Central memory CD4-positive, alpha-beta T cell (primary cell): ENCODE results near the gene MROH2B.

Experiments used
- DNase-seq: peaks from one replicate; pipeline ENCODE4 v3.0.0; 2022

MROH2B gene

DNA sequence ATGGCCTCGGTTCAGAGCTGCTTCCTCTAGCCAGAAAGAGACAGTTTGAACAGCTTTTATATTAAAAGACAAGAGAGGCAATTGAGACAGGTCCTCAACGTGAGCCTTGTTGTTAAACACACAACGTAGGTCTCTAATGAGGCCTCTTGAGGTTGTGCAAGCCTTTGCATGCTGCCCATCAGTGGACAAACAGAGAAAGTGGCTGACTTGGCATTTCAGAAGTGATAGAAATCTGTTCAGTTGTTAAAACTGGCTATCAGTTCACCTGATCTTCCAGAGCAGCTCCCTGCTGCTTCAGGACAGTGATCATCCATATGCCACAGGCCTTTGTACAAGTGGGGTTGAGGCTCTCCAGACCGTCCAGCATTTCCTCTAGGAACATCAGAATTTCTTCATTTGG, 58.8 kb downstream of the MROH2B start:
- no peak for DNase-seq

DNA sequence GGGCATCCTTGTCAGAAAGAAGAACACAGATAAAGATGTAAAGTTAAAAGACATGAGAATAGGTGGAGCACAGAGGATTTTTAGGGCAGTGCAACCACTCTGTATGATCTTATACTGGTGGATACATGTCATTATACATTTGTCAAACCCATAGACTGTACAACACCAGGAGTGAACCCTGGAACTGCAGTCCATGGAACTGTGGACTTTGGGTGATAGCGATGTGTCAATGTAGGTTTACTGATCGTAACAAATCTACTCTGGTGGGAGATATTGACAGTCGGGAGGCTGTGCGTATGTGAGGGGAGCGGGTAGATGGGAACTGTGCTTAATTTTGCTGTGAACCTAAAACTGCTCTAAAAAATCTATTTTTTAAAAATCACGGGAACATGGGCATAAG, 60.6 kb downstream of the MROH2B start:
- DNase-seq, result no peak

- DNase-seq, result no peak
Measured at GRCh38 chr5:41009232-41009631, 61.9 kb downstream of the MROH2B start.

- no peak for DNase-seq
Measured at GRCh38 chr5:41004931-41005330, 66.2 kb downstream of the MROH2B start.

DNA sequence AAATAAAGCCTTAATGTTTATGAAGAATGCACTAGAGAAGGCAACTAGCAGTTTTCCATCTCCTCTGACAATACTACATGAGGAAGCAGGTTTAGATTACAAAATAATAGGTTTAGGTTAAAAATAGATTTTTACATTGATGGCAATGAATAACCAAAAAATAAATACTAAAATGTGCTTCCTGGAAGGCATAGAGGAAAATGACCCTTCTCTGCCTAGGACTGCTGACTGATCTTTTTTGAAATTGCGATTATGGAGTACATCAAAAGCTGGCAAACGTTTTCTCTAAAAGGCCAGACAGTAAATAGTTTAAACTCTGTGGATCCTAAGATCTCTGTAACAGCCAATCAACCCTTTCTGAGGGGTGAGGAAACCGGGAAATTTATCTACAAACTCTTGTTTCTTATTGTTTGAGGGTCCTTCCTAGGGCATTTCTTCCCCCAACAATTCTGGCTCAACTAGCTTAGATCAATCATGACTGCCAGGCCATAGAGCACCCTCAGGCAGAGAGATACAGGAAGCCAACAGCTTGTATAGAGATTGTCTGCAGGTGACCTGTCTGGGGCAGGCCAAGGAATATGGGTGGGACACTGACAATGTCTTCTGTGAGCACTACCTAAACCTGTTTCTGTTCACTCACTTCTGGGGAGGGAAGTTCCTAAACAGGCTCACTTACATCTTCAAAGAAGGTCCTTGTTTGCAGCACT, 67.3 kb downstream of the MROH2B start:
- no peak for DNase-seq

- DNase-seq, result no peak
Measured at GRCh38 chr5:40999966-41000365, 71.2 kb downstream of the MROH2B start.

DNA sequence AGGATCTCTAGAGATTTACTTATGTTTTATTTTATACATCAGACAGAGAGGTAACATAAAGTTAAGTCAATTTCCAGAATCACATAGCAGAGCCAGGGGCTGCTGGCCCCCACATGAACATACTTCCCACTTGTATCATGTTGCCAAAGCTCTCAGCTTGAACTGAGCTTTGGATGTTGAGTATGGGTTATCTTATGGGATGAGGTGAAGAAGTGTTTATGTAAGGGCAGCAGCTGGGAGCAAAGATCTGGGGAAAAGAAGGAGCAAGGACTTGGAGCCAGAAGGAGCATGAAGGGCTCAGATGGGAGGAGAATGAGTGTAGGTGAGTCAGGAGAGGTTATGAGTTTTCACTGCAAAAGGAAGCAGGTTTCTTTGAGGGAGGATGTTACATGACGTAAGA, 72.0 kb downstream of the MROH2B start:
- DNase-seq, result no peak

DNA sequence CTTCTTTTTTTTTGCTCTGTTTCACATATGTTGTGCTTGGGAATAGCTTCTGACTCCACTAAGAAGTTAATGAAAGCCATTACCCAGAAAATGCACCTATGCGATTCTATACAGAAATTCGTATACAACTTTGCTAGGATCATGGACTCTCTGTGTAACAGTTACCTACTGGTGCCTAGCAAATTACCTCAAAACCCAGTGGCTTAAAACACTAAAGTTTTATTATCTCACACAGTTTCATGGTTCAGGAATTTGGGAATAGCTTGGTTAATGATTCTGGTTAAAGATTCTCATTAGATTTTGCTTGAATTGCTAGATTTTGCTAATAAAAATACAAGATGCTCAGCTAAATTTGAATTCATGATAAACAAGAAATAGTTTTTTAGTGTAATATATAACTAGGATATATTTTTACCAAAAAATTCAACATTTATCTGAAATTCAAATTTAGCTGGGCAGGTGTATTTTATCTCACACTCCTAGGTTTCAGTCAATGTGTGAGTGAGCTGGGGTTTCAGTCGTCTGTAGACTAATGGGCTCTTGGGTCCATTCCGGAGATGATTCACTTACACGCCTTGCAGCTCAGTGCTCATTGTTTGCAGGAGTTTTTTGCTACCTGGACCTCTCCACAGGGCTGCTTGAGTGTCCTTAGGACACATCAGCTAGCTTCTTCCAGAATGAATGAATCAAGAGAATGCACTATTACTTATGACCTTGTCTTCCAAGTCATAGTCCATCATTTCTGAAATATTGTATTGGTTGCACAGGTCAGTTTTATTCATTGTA, 75.1 kb downstream of the MROH2B start:
- DNase-seq, result no peak

- DNase-seq, result no peak
Measured at GRCh38 chr5:40991981-40992559, 79.1 kb downstream of the MROH2B start.

DNA sequence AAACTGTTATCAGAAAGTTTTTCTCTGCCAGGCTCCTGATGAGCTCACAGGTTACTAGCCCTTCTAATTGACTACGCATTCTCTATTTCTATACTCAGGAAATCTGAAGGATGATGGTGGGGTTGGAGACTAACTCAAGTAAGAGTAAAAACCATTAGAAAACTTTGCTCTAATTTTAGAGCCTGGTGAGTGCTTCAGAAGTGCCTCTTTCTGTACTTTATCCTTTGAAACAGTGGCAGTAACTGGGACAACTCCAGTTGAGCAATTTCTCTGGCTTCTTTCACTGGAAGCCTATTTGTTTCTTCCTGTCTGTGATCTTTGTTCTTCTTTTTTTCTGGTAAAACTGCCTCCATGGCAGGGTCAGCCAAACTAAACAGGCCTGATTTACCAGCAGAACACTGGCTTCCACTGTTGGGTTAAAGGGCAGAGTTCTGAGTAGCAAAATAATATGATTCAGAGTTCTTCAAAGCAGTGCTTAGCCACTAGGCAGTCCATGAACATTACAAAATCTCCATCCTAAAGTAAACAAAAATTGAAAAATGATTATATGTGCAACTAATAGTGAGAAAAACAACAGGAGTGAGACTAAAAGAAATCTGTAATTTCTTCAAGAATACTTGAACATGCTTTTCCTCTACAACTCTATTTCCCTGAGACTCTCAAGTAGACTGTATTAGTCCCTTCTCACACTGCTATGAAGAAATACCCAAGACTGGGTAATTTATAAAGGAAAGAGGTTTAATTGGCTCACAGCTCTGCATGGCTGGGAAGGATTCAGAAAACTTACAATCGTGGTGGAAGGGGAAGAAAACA, 79.8 kb downstream of the MROH2B start:
- no peak for DNase-seq

GRCh38 chr5:40988746-40989510, 82.2 kb downstream of the MROH2B start:
- no peak for DNase-seq

GRCh38 chr5:40987349-40987748, 83.8 kb downstream of the MROH2B start:
- DNase-seq, result no peak

DNA sequence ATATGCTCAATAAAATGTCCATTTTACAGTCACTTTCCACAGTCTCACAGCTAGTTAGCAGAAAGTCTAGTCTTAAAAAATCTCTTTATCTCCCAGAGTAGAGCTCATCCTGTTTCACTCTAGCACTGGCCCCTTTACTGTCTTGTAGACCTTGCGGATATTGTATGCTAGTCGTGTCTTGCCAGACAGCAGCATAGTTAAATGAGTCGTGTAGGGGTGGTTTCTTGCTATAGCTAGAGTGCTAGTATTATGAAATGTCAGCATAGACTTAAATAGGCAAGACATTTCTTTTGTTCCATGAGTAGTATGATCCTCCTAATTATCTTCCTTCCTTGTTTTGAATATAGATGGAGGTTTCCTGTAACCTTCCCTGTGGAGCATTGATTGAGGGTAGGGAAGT, 84.5 kb downstream of the MROH2B start:
- DNase-seq, result no peak

DNA sequence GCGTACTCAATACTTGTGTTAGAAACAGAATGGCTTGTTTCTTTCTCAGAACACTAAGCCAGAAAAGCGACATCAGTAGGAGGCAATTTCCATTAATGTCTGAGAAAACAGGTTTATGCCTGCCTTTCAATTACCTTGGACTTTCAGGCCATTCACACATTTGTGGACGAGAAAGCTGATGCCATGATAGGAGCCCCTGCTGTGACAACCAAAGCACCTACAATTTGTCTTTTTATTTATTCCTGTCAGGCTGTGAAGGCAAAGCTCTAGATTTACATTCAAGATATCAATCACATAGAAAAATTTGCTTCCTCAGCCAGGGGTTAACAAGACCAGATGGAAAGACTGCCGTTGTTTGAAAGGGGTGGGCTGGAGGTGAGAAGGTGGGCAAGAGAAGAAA, 85.6 kb downstream of the MROH2B start:
- no peak for DNase-seq

GRCh38 chr5:40984884-40985283, 86.3 kb downstream of the MROH2B start:
- DNase-seq, result no peak

- no peak for DNase-seq
Measured at GRCh38 chr5:40983781-40984180, 87.4 kb downstream of the MROH2B start.

GRCh38 chr5:40981420-40981819, 89.7 kb downstream of the MROH2B start:
- no peak for DNase-seq

DNA sequence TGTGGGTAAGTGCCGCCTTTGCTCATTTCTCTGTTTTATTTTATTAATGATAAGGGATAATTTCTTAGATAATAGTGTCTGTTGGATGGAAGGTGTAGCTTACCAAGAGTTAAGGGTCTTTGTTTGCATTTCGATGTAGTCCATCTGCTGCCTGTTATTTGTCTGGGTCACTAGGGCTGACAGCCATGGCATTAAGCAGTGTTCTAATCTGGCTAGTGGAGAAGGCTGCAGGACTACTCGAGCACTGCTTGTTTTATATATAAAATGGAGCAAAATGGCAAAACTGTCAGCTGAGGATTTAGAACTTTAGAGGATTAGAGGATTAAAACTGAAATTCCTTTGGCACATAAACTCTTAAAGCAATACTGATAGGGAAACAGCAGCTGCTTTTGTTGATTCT, 94.3 kb downstream of the MROH2B start:
- no peak for DNase-seq

GRCh38 chr5:40976041-40976440, 95.1 kb downstream of the MROH2B start:
- DNase-seq, result no peak

DNA sequence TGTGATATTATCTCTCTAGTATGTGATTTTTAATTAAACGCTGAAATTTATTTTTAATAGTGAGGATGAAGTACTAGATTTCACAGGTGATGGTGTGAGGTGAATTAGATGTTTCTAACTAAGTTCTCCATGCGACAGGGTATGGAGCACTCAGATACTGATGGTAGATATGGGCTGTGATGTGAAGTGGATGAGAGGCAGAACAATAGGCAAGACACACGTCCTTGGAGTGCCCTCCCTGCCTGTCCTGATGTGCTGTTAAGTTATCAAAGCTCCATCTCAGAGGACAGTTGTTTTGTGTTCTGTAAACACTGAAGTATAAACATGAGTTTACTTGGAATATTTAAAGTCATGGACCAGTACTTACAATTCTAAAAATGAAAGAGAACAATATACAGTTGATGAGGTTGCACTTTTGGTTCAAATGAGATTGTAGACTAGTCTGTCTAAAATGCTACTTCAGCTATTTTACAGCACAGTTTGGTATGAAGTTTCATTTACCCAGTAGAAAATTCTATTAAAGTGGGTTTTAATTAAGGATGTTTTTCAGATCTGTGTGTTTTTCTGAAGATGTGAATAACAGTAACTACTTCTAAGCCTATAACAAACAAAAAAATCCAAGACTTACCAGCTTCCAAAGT, 97.7 kb downstream of the MROH2B start:
- DNase-seq, result no peak

DNA sequence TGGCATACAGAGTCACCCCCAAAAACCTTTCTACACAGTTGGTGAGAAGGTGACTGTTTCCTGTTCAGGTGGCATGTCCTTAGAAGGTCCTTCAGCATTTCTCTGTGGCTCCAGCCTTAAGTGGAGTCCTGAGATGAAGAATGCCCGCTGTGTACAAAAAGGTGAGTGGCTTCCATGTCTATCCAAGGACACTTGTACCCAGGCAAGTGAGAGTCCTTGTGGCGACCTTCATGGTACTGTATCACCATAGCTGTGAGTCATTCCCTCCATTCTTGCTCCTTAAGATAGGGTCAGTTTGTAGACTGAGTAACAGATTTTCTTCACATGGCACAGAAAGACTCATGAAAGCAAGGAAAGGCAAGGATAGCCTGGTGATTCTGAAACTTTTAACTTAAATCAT, 98.7 kb downstream of the MROH2B start:
- DNase-seq, result no peak
